K562 (cell line): Measurements from ENCODE around the gene ISYNA1. TPM values are rescaled to one million over a fixed set of nuclear protein-coding genes. Genes with fewer than 3 reads are reported as not detected.

ENCODE experiments used
- BMI1 ChIP-seq: fragments of 150-350 bp; IDR thresholded peaks from 2 replicates; pipeline ENCODE4 v1.6.1; 2014; ENCODE audit warnings: low read length
- CBX1 ChIP-seq: sonication (generic); IDR thresholded peaks from 2 replicates; pipeline ENCODE4 v1.6.1; 2016; ENCODE audit warnings: antibody characterized with exemption, low read depth, mild to moderate bottlenecking
- CEBPG ChIP-seq, 3 experiments: fragments of 200-800 bp in 1 of 3; sonication (Bioruptor generic) in 1 of 3; sonication (generic) in 1 of 3; formaldehyde crosslinking in 1 of 3; IDR thresholded peaks in 2 of 3; conservative IDR thresholded peaks in 1 of 3; 2 replicates each; pipeline versions ENCODE4 v1.6.1 to v1.8.0; 2016 to 2022; ENCODE audit warnings: missing compliant biosample characterization in 2 of 3, missing genetic modification characterization in 2 of 3, mild to moderate bottlenecking in 1 of 3, missing genetic modification reagents in 1 of 3
- HSF4 ChIP-seq: fragments of 250-450 bp; sonication (Bioruptor Pico); IDR thresholded peaks from 2 replicates; pipeline ENCODE4 v2.1.2; 2022; ENCODE audit warnings: mild to moderate bottlenecking, moderate library complexity, borderline replicate concordance
- KDM2B ChIP-seq: fragments of 250-450 bp; sonication (Bioruptor Pico); IDR thresholded peaks from 2 replicates; pipeline ENCODE4 v1.8.0; 2021; ENCODE audit warnings: mild to moderate bottlenecking, moderate library complexity
- LEF1 ChIP-seq: fragments of 450-650 bp; IDR thresholded peaks from 2 replicates; pipeline ENCODE4 v1.6.1; 2016; ENCODE audit warnings: mild to moderate bottlenecking
- MCM2 ChIP-seq: fragments of 450-650 bp; IDR thresholded peaks from 2 replicates; pipeline ENCODE4 v1.6.1; 2017; ENCODE audit warnings: low read depth, mild to moderate bottlenecking
- MCM5 ChIP-seq: fragments of 450-650 bp; IDR thresholded peaks from 2 replicates; pipeline ENCODE4 v1.6.1; 2016; ENCODE audit warnings: low read depth
- MEF2D ChIP-seq: conservative IDR thresholded peaks from 2 replicates; pipeline ENCODE4 v1.6.1; 2016; ENCODE audit warnings: low read depth, missing genetic modification characterization, missing compliant biosample characterization
- MTA1 ChIP-seq: fragments of 450-650 bp; IDR thresholded peaks from 2 replicates; pipeline ENCODE4 v1.6.1; 2017; ENCODE audit warnings: borderline replicate concordance
- NEUROD1 ChIP-seq: fragments of 150-350 bp; IDR thresholded peaks from 2 replicates; pipeline ENCODE4 v1.6.1; 2014; ENCODE audit warnings: borderline replicate concordance, low read length, low read depth; ENCODE audit not compliant: partially characterized antibody
- SIRT6 ChIP-seq: IDR thresholded peaks from one replicate; pipeline ENCODE4 v1.6.1; 2012; ENCODE audit warnings: low read depth, mild to moderate bottlenecking, control low read depth, inconsistent platforms, low read length, moderate library complexity
- SMAD2 ChIP-seq: fragments of 150-350 bp; IDR thresholded peaks from 2 replicates; pipeline ENCODE4 v1.6.1; 2014; ENCODE audit warnings: low read depth, mild to moderate bottlenecking, low read length
- SNRNP70 ChIP-seq: fragments of 200-400 bp; formaldehyde crosslinking; optimal IDR thresholded peaks from 2 replicates; pipeline ENCODE3; 2017; ENCODE audit warnings: low read depth, low read length
- SUPT5H ChIP-seq: fragments of 450-650 bp; IDR thresholded peaks from 2 replicates; pipeline ENCODE4 v1.6.1; 2016
- ZFP1 ChIP-seq: fragments of 450-650 bp; formaldehyde crosslinking; IDR thresholded peaks from 2 replicates; pipeline ENCODE4 v1.4.0; 2020; ENCODE audit warnings: mild to moderate bottlenecking, mixed read lengths
- ZFP91 ChIP-seq: sonication (generic); formaldehyde crosslinking; IDR thresholded peaks from 2 replicates; pipeline ENCODE4 v1.8.0; 2022; ENCODE audit warnings: mild to moderate bottlenecking, missing genetic modification reagents
- ZNF586 ChIP-seq: fragments of 450-650 bp; formaldehyde crosslinking; conservative IDR thresholded peaks from 2 replicates; pipeline ENCODE4 v1.4.0; 2020; ENCODE audit warnings: mild to moderate bottlenecking, moderate library complexity
- polyA plus RNA-seq, 8 experiments: library from polyadenylated mRNA; depleted of rRNA in 4 of 8; stranded (reverse) in 5 of 8; unstranded in 3 of 8; fragments of >200 nt; fragmentation: Nextera tagmentation in 2 of 8; fragmentation: Illumina TruSeq in 1 of 8; extraction: Ambion mirVana in 2 of 8; extraction: Trizol in 1 of 8; gene quantifications; 2 replicates each; pipeline versions ENCODE4 v1.2.1 to v1.2.3, GENCODE V29; 2011 to 2014; ENCODE audit warnings: inconsistent platforms in 1 of 8, missing spikeins in 1 of 8
- total RNA-seq, 7 experiments: library from RNA; depleted of rRNA in 6 of 7; stranded (reverse); fragments of >200 nt in 6 of 7; fragmentation: Illumina TruSeq in 2 of 7; extraction: Trizol in 2 of 7; gene quantifications; 2 replicates each; pipeline versions ENCODE4 v1.2.1 to v1.2.3, GENCODE V29; 2011 to 2021; ENCODE audit warnings: low replicate concordance in 1 of 7
- TF ChIP-seq, protein P1 (sequence below): sonication (generic); formaldehyde crosslinking; IDR thresholded peaks from 2 replicates; pipeline ENCODE4 v1.8.0; 2022; ENCODE audit warnings: missing genetic modification reagents, mild to moderate bottlenecking, borderline replicate concordance
- TF ChIP-seq, protein P2 (sequence below): IDR thresholded peaks from 2 replicates; pipeline ENCODE4 v1.6.1; 2011; ENCODE audit warnings: borderline replicate concordance, low read depth, mild to moderate bottlenecking, moderate library complexity, low read length; ENCODE audit not compliant: insufficient read depth, poor library complexity, severe bottlenecking
- TF ChIP-seq, protein P3 (sequence below): fragments of 450-650 bp; IDR thresholded peaks from 2 replicates; pipeline ENCODE4 v1.6.1; 2016
- TF ChIP-seq, protein P4 (sequence below): sonication (generic); formaldehyde crosslinking; IDR thresholded peaks from 2 replicates; pipeline ENCODE4 v1.8.0; 2022; ENCODE audit warnings: mild to moderate bottlenecking, low read depth, missing genetic modification reagents

ISYNA1 gene
- total and polyA plus RNA-seq, 9 of the 15 experiments (the other 6 are each of a cell fraction or from before 2014, with no cell fraction given): 21.8 to 460 (median 93.2) TPM

DNA sequence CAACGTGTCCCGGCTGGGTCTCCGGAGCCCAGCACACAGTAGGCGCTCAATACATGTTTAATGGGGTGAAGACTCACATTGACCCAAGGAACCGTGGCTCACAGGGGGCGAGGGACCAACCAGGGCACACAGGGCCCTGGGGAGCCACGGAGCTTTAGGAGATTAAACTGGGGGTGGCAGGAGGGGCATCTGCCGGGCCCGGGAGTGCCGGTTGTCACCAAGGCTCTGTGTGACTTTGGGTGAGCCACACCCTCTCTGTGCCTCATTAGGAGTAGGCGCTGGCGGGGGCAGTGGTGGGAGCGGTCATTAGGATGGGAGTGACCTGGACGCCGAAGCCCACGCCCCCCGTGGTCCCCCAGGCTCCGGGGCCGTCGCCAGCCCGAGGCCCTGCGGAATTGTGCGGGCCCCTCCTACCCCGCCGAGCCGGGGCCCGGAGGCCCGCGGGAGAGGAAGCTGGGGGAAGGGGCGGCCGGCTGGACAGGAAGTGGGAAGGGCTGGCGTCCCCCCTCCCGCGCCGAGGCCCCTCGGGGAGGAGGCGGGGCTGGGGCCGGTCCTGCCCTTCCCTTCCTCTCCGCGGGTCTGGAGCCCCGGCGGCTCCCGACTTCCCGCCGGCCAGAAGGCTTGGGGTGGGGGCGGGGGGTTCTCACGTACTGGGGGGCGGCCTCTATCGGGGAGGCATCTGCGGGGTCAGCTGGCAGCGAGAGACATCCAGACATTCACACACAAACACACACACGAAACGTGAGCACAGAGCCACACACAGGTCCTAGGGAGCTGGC is 20.5 kb downstream of the ISYNA1 start (continued):
- TF ChIP-seq SNRNP70 (no peak), SMAD2 (no peak), MEF2D (tag) (no peak), MCM5 (no peak), HSF4 (CRISPR knock-in tag) (no peak), ZFP1 (CRISPR knock-in tag) (no peak), CBX1 (peak; percentile 38; the same call in 1 of the 2 replicates), SIRT6 (no peak), NEUROD1 (peak; percentile 10), MCM2 (no peak), LEF1 (0 out of 2 replicates have a peak, but pooled peaks have one; percentile 11), KDM2B (CRISPR knock-in tag) (no peak), CEBPG (CRISPR knock-in tag; IDR thresholded peaks at IDR 0.05) (no peak), CEBPG (tag; conservative IDR thresholded peaks at IDR 0.05 in 1 of 2, IDR thresholded peaks at IDR 0.05 in 1 of 2) (no peak), ZNF586 (CRISPR knock-in tag) (no peak), SUPT5H (no peak), MTA1 (no peak), ZFP91 (CRISPR knock-in tag) (no peak), BMI1 (no peak)
- TF ChIP-seq, protein P1, sequence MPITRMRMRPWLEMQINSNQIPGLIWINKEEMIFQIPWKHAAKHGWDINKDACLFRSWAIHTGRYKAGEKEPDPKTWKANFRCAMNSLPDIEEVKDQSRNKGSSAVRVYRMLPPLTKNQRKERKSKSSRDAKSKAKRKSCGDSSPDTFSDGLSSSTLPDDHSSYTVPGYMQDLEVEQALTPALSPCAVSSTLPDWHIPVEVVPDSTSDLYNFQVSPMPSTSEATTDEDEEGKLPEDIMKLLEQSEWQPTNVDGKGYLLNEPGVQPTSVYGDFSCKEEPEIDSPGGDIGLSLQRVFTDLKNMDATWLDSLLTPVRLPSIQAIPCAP (CRISPR knock-in tag): no peak
- TF ChIP-seq, protein P2, sequence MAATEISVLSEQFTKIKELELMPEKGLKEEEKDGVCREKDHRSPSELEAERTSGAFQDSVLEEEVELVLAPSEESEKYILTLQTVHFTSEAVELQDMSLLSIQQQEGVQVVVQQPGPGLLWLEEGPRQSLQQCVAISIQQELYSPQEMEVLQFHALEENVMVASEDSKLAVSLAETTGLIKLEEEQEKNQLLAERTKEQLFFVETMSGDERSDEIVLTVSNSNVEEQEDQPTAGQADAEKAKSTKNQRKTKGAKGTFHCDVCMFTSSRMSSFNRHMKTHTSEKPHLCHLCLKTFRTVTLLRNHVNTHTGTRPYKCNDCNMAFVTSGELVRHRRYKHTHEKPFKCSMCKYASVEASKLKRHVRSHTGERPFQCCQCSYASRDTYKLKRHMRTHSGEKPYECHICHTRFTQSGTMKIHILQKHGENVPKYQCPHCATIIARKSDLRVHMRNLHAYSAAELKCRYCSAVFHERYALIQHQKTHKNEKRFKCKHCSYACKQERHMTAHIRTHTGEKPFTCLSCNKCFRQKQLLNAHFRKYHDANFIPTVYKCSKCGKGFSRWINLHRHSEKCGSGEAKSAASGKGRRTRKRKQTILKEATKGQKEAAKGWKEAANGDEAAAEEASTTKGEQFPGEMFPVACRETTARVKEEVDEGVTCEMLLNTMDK: no peak
- TF ChIP-seq, protein P3, sequence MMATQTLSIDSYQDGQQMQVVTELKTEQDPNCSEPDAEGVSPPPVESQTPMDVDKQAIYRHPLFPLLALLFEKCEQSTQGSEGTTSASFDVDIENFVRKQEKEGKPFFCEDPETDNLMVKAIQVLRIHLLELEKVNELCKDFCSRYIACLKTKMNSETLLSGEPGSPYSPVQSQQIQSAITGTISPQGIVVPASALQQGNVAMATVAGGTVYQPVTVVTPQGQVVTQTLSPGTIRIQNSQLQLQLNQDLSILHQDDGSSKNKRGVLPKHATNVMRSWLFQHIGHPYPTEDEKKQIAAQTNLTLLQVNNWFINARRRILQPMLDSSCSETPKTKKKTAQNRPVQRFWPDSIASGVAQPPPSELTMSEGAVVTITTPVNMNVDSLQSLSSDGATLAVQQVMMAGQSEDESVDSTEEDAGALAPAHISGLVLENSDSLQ: no peak
- TF ChIP-seq, protein P4, sequence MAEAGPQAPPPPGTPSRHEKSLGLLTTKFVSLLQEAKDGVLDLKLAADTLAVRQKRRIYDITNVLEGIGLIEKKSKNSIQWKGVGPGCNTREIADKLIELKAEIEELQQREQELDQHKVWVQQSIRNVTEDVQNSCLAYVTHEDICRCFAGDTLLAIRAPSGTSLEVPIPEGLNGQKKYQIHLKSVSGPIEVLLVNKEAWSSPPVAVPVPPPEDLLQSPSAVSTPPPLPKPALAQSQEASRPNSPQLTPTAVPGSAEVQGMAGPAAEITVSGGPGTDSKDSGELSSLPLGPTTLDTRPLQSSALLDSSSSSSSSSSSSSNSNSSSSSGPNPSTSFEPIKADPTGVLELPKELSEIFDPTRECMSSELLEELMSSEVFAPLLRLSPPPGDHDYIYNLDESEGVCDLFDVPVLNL: no peak
